ENCODE measurements around the gene TSN. TPM values are rescaled to one million over a fixed set of nuclear protein-coding genes. Genes with fewer than 3 reads are reported as not detected.

TSN gene
- total and polyA plus RNA-seq, 10 of the 15 experiments (the other 5 are each of a cell fraction or from before 2014, with no cell fraction given): 45.6 to 102 (median 59.2) TPM

DNA sequence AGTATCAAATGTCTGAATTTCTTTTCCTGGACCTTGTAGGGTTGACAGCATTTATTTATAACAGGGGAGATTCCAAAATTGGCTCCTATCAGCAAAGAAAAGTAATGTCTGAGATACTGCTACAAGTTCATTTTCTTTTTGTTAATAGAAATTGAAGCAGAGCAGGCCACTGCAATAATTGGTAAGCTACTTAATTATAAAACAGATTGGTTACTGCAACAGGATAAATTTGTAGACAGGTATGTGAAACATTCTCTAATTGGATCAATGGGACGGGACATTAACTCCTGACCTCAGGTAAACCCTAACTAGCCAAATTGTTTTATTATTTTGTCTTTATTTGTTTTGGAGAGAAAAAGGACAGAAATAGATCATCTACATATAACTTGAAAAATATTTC lies 39.3 kb upstream of the TSN start:
- no peaks in the 10 kb centered on the region for H3K27me3 ChIP-seq (replicated peaks in 1 of 2; ENCODE audit: control insufficient read depth in 2 of 2, insufficient read depth in 2 of 2, low read length in 1 of 2)
- ChIA-PET POLR2A (no interaction called here), SMC1A (ENCODE audit: uncharacterized antibody, unreplicated experiment) (interaction anchor here (0.8 to 2.4 kb wide), 7 partner anchors 10 to 360 kb away, joined by 3 to 9 read pairs (median 3); partner anchors contain the start of genes NIFK and RNU4ATAC), CTCF (interaction anchor here (1.4 to 6.9 kb wide), 4 partner anchors 20 to 313 kb away, joined by 3 to 62 read pairs (median 4); partner anchors contain the start of gene NIFK), RAD21 (ENCODE audit: unreplicated experiment) (interaction anchor here (0.7 to 1.3 kb wide), 4 partner anchors 68 to 314 kb away, joined by 3 read pairs; partner anchors contain the start of gene RNU4ATAC)
- in situ Hi-C loops (cut with MboI) (loop anchor here (5.0 to 25.0 kb wide), 3 partner anchors 179 to 629 kb away; no protein-coding TSS in a partner anchor), intact Hi-C loops (cut with micrococcal nuclease; ENCODE audit: unreplicated experiment) (loop anchor here (5.0 kb wide), 2 partner anchors 69 to 119 kb away; partner anchors contain the start of gene CLASP1)
- no peaks in the 10 kb centered on the region for H3K4me1 ChIP-seq (ENCODE audit: control insufficient read depth, insufficient read depth, low read length)
- 73% methylated on average over 1 of the region's 1 CpG for WGBS (ENCODE audit: insufficient coverage, insufficient replicate concordance, low lambda C conversion rate, missing lambda C conversion rate)
- H3K9me3 ChIP-seq (replicated peaks; ENCODE audit: control insufficient read depth, insufficient read depth, low read length): no peaks in the 10 kb centered on the region
- H3K9ac ChIP-seq (ENCODE audit: control insufficient read depth, insufficient read depth, low read length): no peak overlapping the region
- FAIRE-seq: no peak
- no TSS peak for BruUV-seq (replicated peaks)
- H3K27ac ChIP-seq (ENCODE audit: control insufficient read depth, insufficient read depth): no peak overlapping the region
- H3K79me2 ChIP-seq (ENCODE audit: control insufficient read depth, insufficient read depth, low read length): no peaks in the 10 kb centered on the region
- no peak overlapping the region for H2AFZ ChIP-seq (ENCODE audit: control insufficient read depth, low read depth, low read length)
- no peaks in the 10 kb centered on the region for H3K36me3 ChIP-seq (ENCODE audit: control insufficient read depth in 2 of 2, insufficient read depth in 2 of 2, low read length in 1 of 2)
- H3K4me3 ChIP-seq: no peak overlapping the region
- no peak for ATAC-seq
- H3K4me2 ChIP-seq (ENCODE audit: control insufficient read depth, insufficient read depth): no peak overlapping the region
- TF ChIP-seq, protein P1, sequence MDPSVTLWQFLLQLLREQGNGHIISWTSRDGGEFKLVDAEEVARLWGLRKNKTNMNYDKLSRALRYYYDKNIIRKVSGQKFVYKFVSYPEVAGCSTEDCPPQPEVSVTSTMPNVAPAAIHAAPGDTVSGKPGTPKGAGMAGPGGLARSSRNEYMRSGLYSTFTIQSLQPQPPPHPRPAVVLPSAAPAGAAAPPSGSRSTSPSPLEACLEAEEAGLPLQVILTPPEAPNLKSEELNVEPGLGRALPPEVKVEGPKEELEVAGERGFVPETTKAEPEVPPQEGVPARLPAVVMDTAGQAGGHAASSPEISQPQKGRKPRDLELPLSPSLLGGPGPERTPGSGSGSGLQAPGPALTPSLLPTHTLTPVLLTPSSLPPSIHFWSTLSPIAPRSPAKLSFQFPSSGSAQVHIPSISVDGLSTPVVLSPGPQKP (IDR thresholded peaks at IDR 0.05; ENCODE audit: low read depth, low read length): no peak
- TF ChIP-seq SMAD1 (IDR thresholded peaks at IDR 0.05; ENCODE audit: low read depth, partially characterized antibody) (no peak), HDAC2 (IDR thresholded peaks at IDR 0.05) (no peak), SUZ12 (IDR thresholded peaks at IDR 0.05; ENCODE audit: unreplicated experiment) (no peak), SPI1 (IDR thresholded peaks at IDR 0.05; ENCODE audit: borderline replicate concordance, insufficient read depth, low read depth, low read length) (no peak), RELA (IDR thresholded peaks at IDR 0.05; ENCODE audit: borderline replicate concordance, partially characterized antibody) (no peak), PML (IDR thresholded peaks at IDR 0.05; ENCODE audit: low read length) (no peak), IRF4 (IDR thresholded peaks at IDR 0.05; ENCODE audit: low read depth, low read length) (no peak), BACH1 (IDR thresholded peaks at IDR 0.05; ENCODE audit: borderline replicate concordance) (no peak), MEF2A (IDR thresholded peaks at IDR 0.05; ENCODE audit: insufficient read depth, low read depth, low read length) (no peak), FOXM1 (IDR thresholded peaks at IDR 0.05; ENCODE audit: low read depth, low read length) (no peak), POLR2AphosphoS5 (IDR thresholded peaks at IDR 0.05; ENCODE audit: low read length) (no peak), CBX5 (IDR thresholded peaks at IDR 0.05; ENCODE audit: low read depth) (no peak), JUNB (IDR thresholded peaks at IDR 0.05) (no peak), SUPT20H (IDR thresholded peaks at IDR 0.05; ENCODE audit: borderline replicate concordance, control insufficient read depth, low read depth, low read length) (no peak), MYB (IDR thresholded peaks at IDR 0.05; ENCODE audit: borderline replicate concordance, low read depth, low read length) (no peak), EED (IDR thresholded peaks at IDR 0.05; ENCODE audit: low read depth) (no peak)
- TF ChIP-seq, protein P2, sequence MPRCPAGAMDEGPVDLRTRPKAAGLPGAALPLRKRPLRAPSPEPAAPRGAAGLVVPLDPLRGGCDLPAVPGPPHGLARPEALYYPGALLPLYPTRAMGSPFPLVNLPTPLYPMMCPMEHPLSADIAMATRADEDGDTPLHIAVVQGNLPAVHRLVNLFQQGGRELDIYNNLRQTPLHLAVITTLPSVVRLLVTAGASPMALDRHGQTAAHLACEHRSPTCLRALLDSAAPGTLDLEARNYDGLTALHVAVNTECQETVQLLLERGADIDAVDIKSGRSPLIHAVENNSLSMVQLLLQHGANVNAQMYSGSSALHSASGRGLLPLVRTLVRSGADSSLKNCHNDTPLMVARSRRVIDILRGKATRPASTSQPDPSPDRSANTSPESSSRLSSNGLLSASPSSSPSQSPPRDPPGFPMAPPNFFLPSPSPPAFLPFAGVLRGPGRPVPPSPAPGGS (IDR thresholded peaks at IDR 0.05; ENCODE audit: borderline replicate concordance, insufficient read depth, low read depth, low read length, poor library complexity, severe bottlenecking): no peak
- TF ChIP-seq, protein P3, sequence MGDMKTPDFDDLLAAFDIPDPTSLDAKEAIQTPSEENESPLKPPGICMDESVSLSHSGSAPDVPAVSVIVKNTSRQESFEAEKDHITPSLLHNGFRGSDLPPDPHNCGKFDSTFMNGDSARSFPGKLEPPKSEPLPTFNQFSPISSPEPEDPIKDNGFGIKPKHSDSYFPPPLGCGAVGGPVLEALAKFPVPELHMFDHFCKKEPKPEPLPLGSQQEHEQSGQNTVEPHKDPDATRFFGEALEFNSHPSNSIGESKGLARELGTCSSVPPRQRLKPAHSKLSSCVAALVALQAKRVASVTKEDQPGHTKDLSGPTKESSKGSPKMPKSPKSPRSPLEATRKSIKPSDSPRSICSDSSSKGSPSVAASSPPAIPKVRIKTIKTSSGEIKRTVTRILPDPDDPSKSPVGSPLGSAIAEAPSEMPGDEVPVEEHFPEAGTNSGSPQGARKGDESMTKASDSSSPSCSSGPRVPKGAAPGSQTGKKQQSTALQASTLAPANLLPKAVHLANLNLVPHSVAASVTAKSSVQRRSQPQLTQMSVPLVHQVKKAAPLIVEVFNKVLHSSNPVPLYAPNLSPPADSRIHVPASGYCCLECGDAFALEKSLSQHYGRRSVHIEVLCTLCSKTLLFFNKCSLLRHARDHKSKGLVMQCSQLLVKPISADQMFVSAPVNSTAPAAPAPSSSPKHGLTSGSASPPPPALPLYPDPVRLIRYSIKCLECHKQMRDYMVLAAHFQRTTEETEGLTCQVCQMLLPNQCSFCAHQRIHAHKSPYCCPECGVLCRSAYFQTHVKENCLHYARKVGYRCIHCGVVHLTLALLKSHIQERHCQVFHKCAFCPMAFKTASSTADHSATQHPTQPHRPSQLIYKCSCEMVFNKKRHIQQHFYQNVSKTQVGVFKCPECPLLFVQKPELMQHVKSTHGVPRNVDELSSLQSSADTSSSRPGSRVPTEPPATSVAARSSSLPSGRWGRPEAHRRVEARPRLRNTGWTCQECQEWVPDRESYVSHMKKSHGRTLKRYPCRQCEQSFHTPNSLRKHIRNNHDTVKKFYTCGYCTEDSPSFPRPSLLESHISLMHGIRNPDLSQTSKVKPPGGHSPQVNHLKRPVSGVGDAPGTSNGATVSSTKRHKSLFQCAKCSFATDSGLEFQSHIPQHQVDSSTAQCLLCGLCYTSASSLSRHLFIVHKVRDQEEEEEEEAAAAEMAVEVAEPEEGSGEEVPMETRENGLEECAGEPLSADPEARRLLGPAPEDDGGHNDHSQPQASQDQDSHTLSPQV (IDR thresholded peaks at IDR 0.05): no peak
- no peak for DNase-seq (ENCODE audit: low read depth, low spot score)
- H4K20me1 ChIP-seq (ENCODE audit: control insufficient read depth, insufficient read depth): no peaks in the 10 kb centered on the region
